GM12875 (cell line): Measurements from ENCODE around the gene ZC3H14.
"Not testable (repeated sequence)": the region's sequence is repeated elsewhere in the genome, so short reads cannot be mapped to it uniquely, and the experiment has no call there.

Experiments used
- H3K4me3 ChIP-seq: one replicate; pipeline ENCODE4 v1.5.1; 2011; ENCODE audit warnings: low read depth, low read length, control low read depth
- CTCF ChIP-seq: IDR thresholded peaks from 2 replicates; pipeline ENCODE4 v1.5.1; 2011; ENCODE audit warnings: low read depth, mild to moderate bottlenecking, control low read depth, inconsistent platforms, low read length, moderate library complexity, borderline replicate concordance; ENCODE audit not compliant: insufficient read depth

The ZC3H14 gene

GRCh38 chr14:88521818-88522217 is 41.0 kb upstream of the ZC3H14 start:
- no peak overlapping the region for H3K4me3 ChIP-seq
- TF ChIP-seq CTCF = no peak

DNA sequence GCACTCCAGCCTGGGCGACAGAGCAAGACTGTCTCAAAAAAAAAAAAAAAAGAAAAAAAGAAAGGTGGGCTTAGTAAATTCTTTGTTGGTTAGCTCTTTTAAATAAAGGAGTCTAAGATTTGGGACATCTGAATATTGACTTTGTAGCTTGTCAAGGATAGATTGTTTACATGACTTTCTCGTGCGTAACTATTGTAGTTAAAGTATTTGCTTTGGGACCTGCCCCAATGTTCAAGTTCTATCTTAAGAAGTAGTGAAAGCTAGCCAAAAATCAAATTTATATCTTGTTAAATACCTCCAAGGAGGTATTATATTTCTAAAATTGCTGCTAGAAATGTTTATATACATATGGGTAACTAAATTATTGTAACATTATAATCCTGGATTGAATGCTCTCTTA is 40.4 kb upstream of the ZC3H14 start:
- no peak overlapping the region for H3K4me3 ChIP-seq
- no peak for TF ChIP-seq CTCF

- H3K4me3 ChIP-seq = not testable (repeated sequence)
Observed at GRCh38 chr14:88529889-88530288, 32.9 kb upstream of the ZC3H14 start.

- no peak for TF ChIP-seq CTCF
- H3K4me3 ChIP-seq = no peak overlapping the region
Observed at GRCh38 chr14:88533064-88533602, 29.7 kb upstream of the ZC3H14 start.

DNA sequence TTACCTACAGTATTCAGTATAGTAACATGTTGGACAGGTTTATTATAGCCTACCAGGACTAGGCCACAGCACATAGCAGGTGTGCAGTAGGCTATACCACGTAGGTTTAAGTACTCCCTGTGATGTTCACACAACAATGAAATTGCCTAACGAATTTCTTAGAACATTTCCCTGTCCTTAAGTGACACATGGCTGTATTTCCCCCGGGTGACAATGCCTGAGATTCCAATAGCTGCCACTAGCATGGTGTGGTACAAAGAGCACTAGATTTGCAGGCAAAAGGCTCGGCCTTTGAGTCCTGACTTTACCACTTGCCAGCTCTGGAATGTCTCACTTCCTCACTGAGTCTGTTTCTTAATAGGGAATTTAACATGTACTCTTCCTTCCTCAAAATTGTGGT is 27.7 kb upstream of the ZC3H14 start:
- peak; percentile 36; the same call in 1 of the 2 replicates for TF ChIP-seq CTCF

GRCh38 chr14:88535813-88536212 is 27.0 kb upstream of the ZC3H14 start:
- TF ChIP-seq CTCF = no peak
- no peak overlapping the region for H3K4me3 ChIP-seq

More for the DNA sequence above, 27.7 kb upstream of the ZC3H14 start:
- no peak overlapping the region for H3K4me3 ChIP-seq

- TF ChIP-seq CTCF = no peak
- H3K4me3 ChIP-seq = no peak overlapping the region
Observed at GRCh38 chr14:88541324-88541723, 21.5 kb upstream of the ZC3H14 start.
